ENCODE data around the gene FOXO6.

The FOXO6 gene

GRCh38 chr1:41353744-41354143 lies 7.5 kb upstream of the FOXO6 start:
- DNase-seq (ENCODE audit: low spot score) = no peak

- DNase-seq (ENCODE audit: low spot score) = no peak
Observed at GRCh38 chr1:41354956-41355355, 6.3 kb upstream of the FOXO6 start.

GRCh38 chr1:41355356-41355755 lies 5.9 kb upstream of the FOXO6 start:
- DNase-seq (ENCODE audit: low spot score) = no peak

GRCh38 chr1:41355761-41356160 lies 5.5 kb upstream of the FOXO6 start:
- DNase-seq (ENCODE audit: low spot score) = no peak

- DNase-seq (ENCODE audit: low spot score) = no peak
Observed at GRCh38 chr1:41356752-41357151, 4.5 kb upstream of the FOXO6 start.

- no peak for DNase-seq (ENCODE audit: low spot score)
Observed at GRCh38 chr1:41357451-41358101, 3.7 kb upstream of the FOXO6 start.

- no peak for DNase-seq (ENCODE audit: low spot score)
Observed at GRCh38 chr1:41358131-41359021, 2.9 kb upstream of the FOXO6 start.

GRCh38 chr1:41359211-41360073 lies 1.8 kb upstream of the FOXO6 start:
- no peak for DNase-seq (ENCODE audit: low spot score)

GRCh38 chr1:41360074-41360785 lies 1.0 kb upstream of the FOXO6 start:
- no peak for DNase-seq (ENCODE audit: low spot score)

- DNase-seq (ENCODE audit: low spot score) = no peak
Observed at GRCh38 chr1:41361495-41362356, 492 bp downstream of the FOXO6 start.

- no peak for DNase-seq (ENCODE audit: low spot score)
Observed at GRCh38 chr1:41362357-41362721, 1.1 kb downstream of the FOXO6 start.

- DNase-seq (ENCODE audit: low spot score) = no peak
Observed at GRCh38 chr1:41362749-41363590, 1.7 kb downstream of the FOXO6 start.

GRCh38 chr1:41363591-41364320 lies 2.5 kb downstream of the FOXO6 start:
- no peak for DNase-seq (ENCODE audit: low spot score)

- DNase-seq (ENCODE audit: low spot score) = no peak
Observed at GRCh38 chr1:41364442-41365319, 3.4 kb downstream of the FOXO6 start.

GRCh38 chr1:41365320-41365633 lies 4.0 kb downstream of the FOXO6 start:
- no peak for DNase-seq (ENCODE audit: low spot score)

GRCh38 chr1:41365772-41366454 lies 4.7 kb downstream of the FOXO6 start:
- no peak for DNase-seq (ENCODE audit: low spot score)

- DNase-seq (ENCODE audit: low spot score) = no peak
Observed at GRCh38 chr1:41366455-41367287, 5.4 kb downstream of the FOXO6 start.
